Left renal pelvis (tissue), 4 donors: ENCODE data around the gene VPS16. TPM values are rescaled to one million over a fixed set of nuclear protein-coding genes. Genes with fewer than 3 reads are reported as not detected.
"Not testable (repeated sequence)": the region's sequence is repeated elsewhere in the genome, so short reads cannot be mapped to it uniquely, and the experiment has no call there.

Experiments
- DNase-seq, 4 donors: peaks; one replicate each; pipeline ENCODE4 v3.0.0-alpha.2; 2013; ENCODE audit warnings: low read depth in 4 of 4, low spot score in 3 of 4
- polyA plus RNA-seq, 4 donors: library from polyadenylated mRNA; unstranded; fragments of 120-200 nt; gene quantifications; one replicate each; pipeline ENCODE4 v1.2.1, GENCODE V29; 2013; ENCODE audit not compliant: insufficient read length in 4 of 4

The VPS16 gene
- polyA plus RNA-seq, 4 donors = 30.2 to 41.0 (median 37.3) TPM

- no peak for DNase-seq
These were observed 51.8 kb downstream of the VPS16 start for GRCh38 chr20:2892376-2892775.

- DNase-seq = no peak
These were observed 53.7 kb downstream of the VPS16 start for GRCh38 chr20:2894221-2894620.

- DNase-seq = not testable (repeated sequence)
These were observed 54.6 kb downstream of the VPS16 start for GRCh38 chr20:2895154-2895553.

- DNase-seq = no peak
These were observed 58.7 kb downstream of the VPS16 start for GRCh38 chr20:2899243-2899642.

DNA sequence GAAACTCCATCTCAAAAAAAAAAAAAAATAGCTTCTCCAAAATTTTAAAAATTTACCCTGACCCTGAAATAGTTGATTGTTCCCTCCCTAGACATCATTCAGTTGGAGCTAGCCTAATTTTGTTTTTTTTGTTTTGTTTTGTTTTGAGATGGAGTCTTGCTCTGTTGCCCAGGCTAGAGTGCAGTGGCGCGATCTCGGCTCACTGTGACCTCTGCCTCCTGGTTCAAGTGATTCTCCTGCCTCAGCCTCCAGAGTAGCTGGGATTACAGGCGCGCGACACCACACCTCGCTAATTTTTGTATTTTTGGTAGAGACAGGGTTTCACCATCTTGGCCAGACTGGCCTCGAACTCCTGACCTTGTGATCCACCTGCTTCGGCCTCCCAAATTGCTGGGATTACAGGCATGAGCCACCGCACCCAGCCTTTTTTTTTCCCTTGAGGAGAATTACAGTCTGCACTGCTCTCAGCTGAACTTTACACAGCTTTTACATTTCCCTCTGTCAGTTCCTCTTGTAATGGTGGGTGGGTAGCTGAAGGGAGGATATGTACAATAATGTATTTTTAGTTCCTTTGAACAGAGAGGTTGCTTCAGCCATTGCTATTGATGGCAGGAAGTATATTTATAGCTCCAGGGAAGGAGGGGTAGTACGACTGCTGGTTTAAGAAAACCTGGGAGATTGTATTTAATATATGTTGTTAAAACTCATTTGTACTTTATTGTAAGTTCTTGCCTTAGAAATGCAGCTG, 60.5 kb downstream of the VPS16 start:
- DNase-seq = no peak

- no peak for DNase-seq
These were observed 61.7 kb downstream of the VPS16 start for GRCh38 chr20:2902291-2902690.

GRCh38 chr20:2902818-2903217, 62.3 kb downstream of the VPS16 start:
- DNase-seq = no peak

- DNase-seq = no peak
These were observed 63.1 kb downstream of the VPS16 start for GRCh38 chr20:2903686-2904085.

DNA sequence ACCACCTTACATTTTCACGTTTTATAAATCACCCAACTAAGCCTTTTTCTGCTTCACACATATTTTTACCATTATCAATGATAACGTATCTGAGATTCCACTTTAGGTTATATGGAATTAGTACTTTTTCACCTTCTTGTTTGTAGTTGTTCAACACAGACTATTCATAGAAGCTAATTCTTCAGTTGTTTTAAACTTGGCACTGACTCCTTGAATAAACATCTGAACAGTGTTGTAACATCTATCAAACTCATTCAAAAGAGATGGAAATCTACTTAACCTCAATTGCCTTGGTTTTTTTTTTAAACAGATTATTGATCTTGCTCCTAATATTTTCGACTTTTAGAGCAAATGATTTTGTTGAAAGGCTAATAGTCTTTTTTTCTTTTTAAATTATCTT, 67.0 kb downstream of the VPS16 start:
- no peak for DNase-seq

- DNase-seq = no peak
These were observed 69.4 kb downstream of the VPS16 start for GRCh38 chr20:2909953-2910352.

DNA sequence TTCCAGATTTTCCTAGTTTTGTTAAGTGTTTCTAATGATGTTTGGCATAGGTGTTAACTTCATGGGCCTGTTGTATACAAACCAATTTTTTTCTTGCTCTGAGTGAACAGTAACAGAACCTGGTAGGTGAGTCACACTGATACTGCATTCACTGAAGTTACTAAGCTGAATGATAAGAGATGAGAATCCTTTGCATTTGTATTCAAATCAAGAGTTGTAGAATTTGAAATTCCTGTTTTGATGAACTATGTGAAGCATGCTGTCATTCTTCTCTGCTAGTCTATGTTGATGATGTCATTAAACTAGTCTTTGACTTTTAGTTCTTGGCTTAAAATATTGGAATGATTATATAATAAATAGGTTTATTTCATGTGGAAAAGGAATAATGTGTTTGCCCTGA, 70.7 kb downstream of the VPS16 start:
- DNase-seq = no peak

- DNase-seq = no peak
These were observed 73.6 kb downstream of the VPS16 start for GRCh38 chr20:2914160-2914559.

Other genes starting within 250 kb of the VPS16 start
- gene NOP56, start 188.1 kb upstream of the VPS16 start, polyA plus RNA-seq = 100 to 1,000 TPM; 189 to 272 (median 243) TPM
- gene IDH3B, start 176.5 kb upstream of the VPS16 start, polyA plus RNA-seq = 100 to 1,000 TPM in 3 of 4 donors, 10 to 100 TPM in 1; 85.5 to 144 (median 124) TPM
- 10 to 100 TPM; 27.5 to 44.5 (median 29.6) TPM for gene EBF4, start 148.0 kb upstream of the VPS16 start, polyA plus RNA-seq
- 100 to 1,000 TPM; 241 to 258 (median 247) TPM for gene CPXM1, start 40.1 kb upstream of the VPS16 start, polyA plus RNA-seq
- gene C20orf141, start 25.8 kb upstream of the VPS16 start, polyA plus RNA-seq = not detected
- under 1 TPM in 1 of 4 donors, not detected in 3; 0.09 TPM for gene TMEM239, start 24.4 kb upstream of the VPS16 start, polyA plus RNA-seq
- gene PCED1A, start 90 bp upstream of the VPS16 start, polyA plus RNA-seq = 10 to 100 TPM; 51.6 to 97.2 (median 57.5) TPM
- gene PTPRA, start 32.7 kb downstream of the VPS16 start, polyA plus RNA-seq = 100 to 1,000 TPM in 3 of 4 donors, 10 to 100 TPM in 1; 87.0 to 141 (median 107) TPM
- 1 to 10 TPM in 1 of 4 donors, under 1 TPM in 2, not detected in 1; 0.59 to 1.0 (median 0.63) TPM for gene GNRH2, start 202.9 kb downstream of the VPS16 start, polyA plus RNA-seq
- gene MRPS26, start 205.3 kb downstream of the VPS16 start, polyA plus RNA-seq = 10 to 100 TPM; 36.8 to 72.5 (median 46.0) TPM
- under 1 TPM in 2 of 4 donors, not detected in 2; 0.68 to 0.93 TPM for gene OXT, start 230.9 kb downstream of the VPS16 start, polyA plus RNA-seq
- under 1 TPM in 1 of 4 donors, not detected in 3; 0.43 TPM for gene AVP, start 244.0 kb downstream of the VPS16 start, polyA plus RNA-seq